ENCODE data around the gene TTI1. TPM values are rescaled to one million over a fixed set of nuclear protein-coding genes. Genes with fewer than 3 reads are reported as not detected.
A peak's percentile ranks its signal among the peaks of the same experiment; 100 is the strongest.

The TTI1 gene
- total RNA-seq (10 to 100 TPM in 3 of 5 donors, 1 to 10 TPM in 2; 3.1 to 27.2 (median 11.7) TPM), polyA plus RNA-seq (1 to 10 TPM; 5.0 to 6.2 (median 5.9) TPM)
- long read RNA-seq, donor 1: 0 reads
- long read RNA-seq, donor 2, partial matches to known transcripts: 0 of 1 reads
- long read RNA-seq, donor 2, other reads (novel, unspliced or antisense): 0 of 1 reads
- long read RNA-seq, donor 3, partial matches to known transcripts: 0 of 3 reads
- long read RNA-seq, donor 3, other reads (novel, unspliced or antisense): 0 of 3 reads
- long read RNA-seq, donor 4: 0 reads
- long read RNA-seq, donor 5, partial matches to known transcripts: 5 of 10 reads
- long read RNA-seq, donor 5, other reads (novel, unspliced or antisense): 0 of 10 reads
- long read RNA-seq, donor 6, partial matches to known transcripts: 15 of 19 reads
- long read RNA-seq, donor 6, other reads (novel, unspliced or antisense): 0 of 19 reads
- long read RNA-seq, donor 7, partial matches to known transcripts: 6 of 9 reads
- long read RNA-seq, donor 7, other reads (novel, unspliced or antisense): 0 of 9 reads
- long read RNA-seq, donor 8, transcript TTI1-201 (8 exons, 3,825 nt): major isoform, 5 of 15 reads
- long read RNA-seq, donor 8, partial matches to known transcripts: 6 of 15 reads
- long read RNA-seq, donor 8, other reads (novel, unspliced or antisense): 0 of 15 reads
- long read RNA-seq, donor 9, partial matches to known transcripts: 0 of 3 reads
- long read RNA-seq, donor 9, other reads (novel, unspliced or antisense): 0 of 3 reads
- long read RNA-seq, donor 10, partial matches to known transcripts: 0 of 2 reads
- long read RNA-seq, donor 10, other reads (novel, unspliced or antisense): 0 of 2 reads

DNA sequence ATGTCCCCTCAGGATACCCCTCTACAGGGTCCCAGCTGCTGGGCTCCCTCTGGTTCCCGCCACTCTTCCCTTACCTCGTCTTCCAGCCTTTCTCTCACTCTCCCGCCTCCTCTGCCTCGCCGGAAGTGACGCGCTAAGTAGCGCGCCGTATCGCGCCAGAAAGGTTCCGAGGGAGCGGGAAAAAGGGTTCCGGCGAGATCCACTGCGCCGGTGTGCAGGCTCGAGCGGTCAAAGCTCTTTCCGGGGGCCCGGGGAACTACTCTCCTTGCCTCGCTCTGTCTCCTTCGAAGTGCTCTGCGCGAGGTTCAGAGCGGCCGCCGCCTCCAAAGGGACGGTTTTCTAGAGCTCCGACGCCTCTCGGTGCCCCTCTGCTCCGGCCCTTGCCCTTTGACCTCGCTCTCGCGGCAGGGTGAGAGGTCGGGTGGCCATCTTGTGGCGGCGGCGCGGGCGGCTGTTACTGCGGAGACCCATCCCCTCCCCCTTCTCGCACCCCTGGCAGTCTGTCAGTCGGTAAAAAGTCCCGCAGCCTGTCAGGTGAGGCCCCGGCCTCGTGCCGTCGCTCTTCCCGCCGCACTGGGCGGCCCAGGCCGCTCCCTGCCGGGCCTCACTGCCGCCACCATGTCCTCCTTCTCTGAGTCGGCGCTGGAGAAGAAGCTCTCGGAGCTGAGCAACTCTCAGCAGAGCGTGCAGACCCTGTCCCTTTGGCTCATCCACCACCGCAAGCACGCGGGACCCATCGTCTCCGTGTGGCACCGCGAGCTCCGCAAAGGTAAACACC, at the start of gene TTI1, which contains the start of gene RPRD1B:
TTI1 (minus strand) TSS at position 127 of the 778 bp plus-strand sequence. CDS start 19,640 bp downstream, outside the sequence.
RPRD1B (plus strand) TSS at position 417 of the 778 bp plus-strand sequence; CDS start at position 619, 202 bp downstream.
- H3K36me3 ChIP-seq: peaks cover 0 to 15% (median 10%) of the 10 kb centered on the region in 4 donors
- peak within 1 kb of the TSS; percentile 93 to 98 (median 97) for H3K27ac ChIP-seq
- no peaks in the 10 kb centered on the region for H3K9me3 ChIP-seq
- 0 to 1% (median 1%) methylated on average over 61 to 69 of the region's 69 CpGs for WGBS, 5 donors
- H3K4me1 ChIP-seq: peaks cover 43 to 79% (median 55%) of the 10 kb centered on the region in 4 donors
- peak within 1 kb of the TSS; percentile 62 to 99 (median 90) for H3K4me3 ChIP-seq
- DNase-seq: peak; percentile 93 to 97
- TF ChIP-seq POLR2A (IDR thresholded peaks at IDR 0.05) (peak in 1 of 4 donors; percentile 42), CTCF (IDR thresholded peaks at IDR 0.05) (peak in 1 of 7 experiments; percentile 11), EP300 (IDR thresholded peaks at IDR 0.05) (no peak), POLR2AphosphoS5 (IDR thresholded peaks at IDR 0.05) (peak; percentile 79 to 95 (median 80))
- intact Hi-C loops (cut with DNase I; ENCODE audit: low total_unique reads): no loop called here
- no peaks in the 10 kb centered on the region for H3K27me3 ChIP-seq

DNA sequence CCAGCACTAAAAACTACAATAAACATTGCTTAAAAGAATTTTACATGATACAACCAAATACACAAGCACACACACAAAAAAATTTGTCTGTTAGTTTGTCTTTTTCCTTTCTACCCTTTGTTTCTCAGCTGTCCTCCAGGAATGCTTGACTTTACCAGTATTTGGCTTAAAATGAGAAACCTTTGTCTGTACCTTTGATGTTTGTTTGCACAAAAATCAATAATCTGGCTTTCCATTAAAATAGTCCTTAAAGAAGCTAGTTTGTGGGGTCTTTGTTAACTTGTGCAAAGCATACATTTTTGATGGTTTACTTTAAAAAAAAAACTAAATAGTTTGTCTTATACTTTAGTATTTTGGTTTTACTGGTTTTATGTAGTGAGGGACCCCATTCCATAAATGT, 49.6 kb upstream of the TTI1 start:
- no peak overlapping the region for H3K4me3 ChIP-seq
- no peak for TF ChIP-seq CTCF (IDR thresholded peaks at IDR 0.05)
- no peak for TF ChIP-seq EP300 (IDR thresholded peaks at IDR 0.05)
- no peak for TF ChIP-seq POLR2AphosphoS5 (IDR thresholded peaks at IDR 0.05)
- TF ChIP-seq POLR2A (IDR thresholded peaks at IDR 0.05): no peak
- peaks cover 12 to 60% (median 53%) of the 10 kb centered on the region in 4 donors for H3K36me3 ChIP-seq
- intact Hi-C loops (cut with DNase I; ENCODE audit: low total_unique reads): no loop called here
- no peak for DNase-seq
- no peaks in the 10 kb centered on the region for H3K9me3 ChIP-seq
- H3K4me1 ChIP-seq: peaks cover 16 to 58% (median 33%) of the 10 kb centered on the region in 4 donors
- no peaks in the 10 kb centered on the region for H3K27me3 ChIP-seq
- H3K27ac ChIP-seq: peak overlapping the region in 3 of 5 donors; percentile 54 to 81 (median 60)

DNA sequence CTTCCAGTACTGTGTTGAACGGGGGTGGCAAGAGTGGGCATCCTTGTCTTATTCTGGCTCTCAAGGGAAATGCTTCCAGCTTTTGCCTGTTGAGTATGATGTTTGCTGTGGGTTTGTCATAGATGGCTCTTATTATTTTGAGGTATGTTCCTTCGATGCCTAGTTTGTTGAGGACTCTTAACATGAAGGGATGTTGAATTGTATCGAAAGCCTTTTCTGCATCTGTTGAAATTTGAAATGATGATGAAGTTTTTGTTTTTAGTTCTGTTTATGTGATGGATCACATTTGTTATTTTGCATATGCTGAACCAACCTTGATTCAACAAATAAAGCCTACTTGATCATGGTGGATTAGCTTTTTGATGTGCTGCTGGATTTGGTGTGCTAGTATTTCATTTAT, 48.3 kb upstream of the TTI1 start:
- no peak overlapping the region for H3K4me3 ChIP-seq
- no peak for DNase-seq
- H3K27me3 ChIP-seq: no peaks in the 10 kb centered on the region
- WGBS, 5 donors: 53 to 94% (median 71%) methylated on average over 3 of the region's 3 CpGs
- peaks cover 12 to 57% (median 54%) of the 10 kb centered on the region in 4 donors for H3K36me3 ChIP-seq
- peak overlapping the region in 3 of 5 donors; percentile 18 to 81 (median 60) for H3K27ac ChIP-seq
- intact Hi-C loops (cut with DNase I; ENCODE audit: low total_unique reads): no loop called here
- H3K4me1 ChIP-seq: peaks cover 16 to 60% (median 33%) of the 10 kb centered on the region in 4 donors
- no peaks in the 10 kb centered on the region for H3K9me3 ChIP-seq
- TF ChIP-seq POLR2AphosphoS5 (IDR thresholded peaks at IDR 0.05) (peak in 2 of 3 donors; percentile 26 to 30), CTCF (IDR thresholded peaks at IDR 0.05) (no peak)

Data from stomach (tissue), 19 donors.